HG02943 (cell line): ENCODE data around the gene APBA3.

Experiments used
- ATAC-seq: cut with Tn5 transposase; IDR thresholded peaks from one replicate; pipeline ENCODE4 v1.9.1; 2021; ENCODE audit warnings: mild to moderate bottlenecking, low read depth, moderate library complexity; ENCODE audit not compliant: unreplicated experiment

APBA3 gene

DNA sequence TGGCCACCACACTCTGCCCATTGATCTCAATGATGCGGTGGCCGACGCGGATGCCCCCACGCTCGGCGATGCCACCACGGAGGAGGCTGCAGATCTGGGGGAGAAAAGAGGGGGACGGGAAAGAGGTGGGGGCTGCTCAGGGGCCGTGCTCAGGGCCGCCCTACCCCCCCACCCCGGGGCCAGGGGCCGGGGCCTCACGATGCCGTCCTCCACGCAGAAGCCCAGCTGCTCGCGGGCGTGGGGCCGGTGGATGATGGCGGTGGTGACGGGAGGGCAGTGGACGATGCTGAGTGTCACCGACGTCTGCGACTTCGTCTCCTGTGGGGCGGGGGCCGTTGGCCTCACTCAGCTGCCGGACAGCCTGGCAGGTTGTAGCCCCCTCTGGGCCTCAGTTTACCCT, 10.3 kb downstream of the APBA3 start:
- ATAC-seq, result no peak

DNA sequence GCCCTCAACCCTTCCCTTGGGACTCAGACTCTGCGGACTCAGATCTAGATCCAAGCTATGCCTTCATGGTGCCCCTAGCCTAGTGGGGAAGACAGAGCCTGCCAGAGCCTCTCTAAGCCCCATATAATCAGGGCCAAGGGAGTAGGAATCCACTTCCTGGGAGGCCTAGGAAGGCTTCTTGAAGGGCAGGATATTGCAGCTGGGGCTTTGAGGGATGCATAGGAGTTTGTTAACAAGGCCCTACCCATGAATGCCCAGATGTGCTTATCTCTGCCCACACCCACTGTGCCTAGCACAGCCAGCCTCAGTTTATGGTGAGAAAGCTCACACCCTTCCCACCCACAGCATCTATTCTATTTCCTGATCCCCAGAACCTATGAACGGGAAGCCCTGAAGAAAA, 11.3 kb downstream of the APBA3 start:
- no peak for ATAC-seq

DNA sequence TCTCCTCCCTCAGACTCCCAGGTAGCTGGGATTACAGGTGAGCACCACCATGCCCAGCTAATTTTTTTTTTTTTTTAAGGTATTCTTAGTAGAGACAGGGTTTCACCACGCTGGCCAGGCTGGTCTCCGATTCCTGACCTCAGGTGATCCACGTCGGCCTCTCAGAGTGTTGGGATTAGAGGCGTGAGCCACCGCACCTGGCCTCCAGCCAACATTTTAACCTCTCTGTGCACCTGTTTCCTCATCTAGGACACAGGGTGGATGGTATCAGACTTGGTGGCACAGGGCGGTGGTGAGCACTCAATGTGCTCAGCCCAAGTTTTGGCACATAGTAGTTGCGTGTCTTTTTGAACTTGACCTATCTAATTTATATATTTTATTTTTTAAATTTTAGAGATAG, 12.5 kb downstream of the APBA3 start:
- no peak for ATAC-seq

DNA sequence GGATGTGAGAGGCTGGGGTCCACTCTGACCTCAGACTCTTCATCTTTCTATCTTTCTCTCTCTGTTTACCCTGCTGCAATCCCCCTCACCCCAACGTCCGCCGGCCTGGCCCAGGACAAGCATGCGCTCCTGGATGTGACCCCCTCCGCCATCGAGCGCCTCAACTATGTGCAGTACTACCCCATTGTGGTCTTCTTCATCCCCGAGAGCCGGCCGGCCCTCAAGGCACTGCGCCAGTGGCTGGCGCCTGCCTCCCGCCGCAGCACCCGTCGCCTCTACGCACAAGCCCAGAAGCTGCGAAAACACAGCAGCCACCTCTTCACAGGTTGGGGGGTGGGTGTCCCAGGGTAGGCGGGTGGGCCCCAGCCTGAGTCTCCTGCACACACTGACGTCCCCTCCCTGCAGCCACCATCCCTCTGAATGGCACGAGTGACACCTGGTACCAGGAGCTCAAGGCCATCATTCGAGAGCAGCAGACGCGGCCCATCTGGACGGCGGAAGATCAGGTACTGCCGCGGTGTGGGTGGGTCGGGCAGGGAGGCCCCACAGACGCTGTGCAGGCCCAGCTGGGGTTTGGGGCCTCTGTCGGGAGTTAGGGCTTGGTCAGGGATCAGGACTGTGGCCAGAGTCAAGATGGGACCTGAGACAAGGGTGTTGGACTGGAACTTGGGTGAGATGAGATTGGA, 15.0 kb downstream of the APBA3 start:
- ATAC-seq, result no peak

DNA sequence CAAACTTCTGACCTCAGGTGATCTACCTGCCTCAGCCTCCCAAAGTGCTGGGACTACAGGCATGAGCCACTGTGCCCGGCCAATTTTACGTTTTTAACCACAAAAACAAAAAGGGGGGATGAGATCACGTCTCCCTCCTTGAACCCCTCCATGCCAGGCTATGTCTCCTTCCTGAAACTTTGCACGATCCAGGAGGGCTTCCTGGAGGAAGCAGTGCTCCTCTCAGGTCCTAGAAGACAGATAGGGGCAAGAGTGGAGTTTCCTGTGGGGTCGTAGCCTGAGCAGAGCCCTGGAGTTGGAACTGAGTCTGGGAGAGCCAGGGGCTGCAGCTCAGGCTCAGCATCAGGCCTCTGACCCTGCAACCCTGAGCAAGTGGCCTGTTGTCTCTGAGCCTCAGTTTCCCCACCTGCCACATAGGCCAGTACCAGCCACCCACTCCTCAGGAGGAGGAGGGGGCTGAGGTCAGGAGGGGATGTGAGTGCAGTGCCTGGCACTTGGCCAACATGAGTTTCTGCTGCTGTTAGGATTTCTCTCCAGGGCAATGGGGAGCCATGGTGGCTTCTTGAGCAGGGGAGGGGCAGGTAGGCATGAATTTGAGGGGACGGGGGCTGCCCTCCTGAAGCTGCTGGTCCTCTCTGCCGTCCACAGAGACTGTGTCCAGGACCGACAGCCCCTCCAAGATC, 16.0 kb downstream of the APBA3 start:
- ATAC-seq, result no peak

DNA sequence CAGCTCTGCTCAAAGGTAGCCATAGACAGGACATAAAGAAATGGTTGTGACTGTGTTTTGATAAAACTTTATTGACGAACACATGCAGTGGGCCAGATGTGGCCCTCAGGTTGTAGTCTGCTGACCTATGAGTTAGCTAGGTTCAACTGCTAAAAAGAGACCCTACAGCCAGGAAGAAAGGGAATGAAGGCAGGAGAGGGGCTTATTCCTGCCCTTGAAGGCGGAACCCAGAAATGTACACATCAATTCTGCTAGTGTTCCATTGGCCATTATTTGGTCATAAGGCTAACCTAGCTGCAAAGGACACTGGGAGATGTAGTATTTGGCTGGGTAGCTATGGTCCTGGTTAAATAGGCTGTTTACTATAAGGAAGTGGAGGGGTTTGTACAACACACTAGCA, 18.0 kb downstream of the APBA3 start:
- ATAC-seq, result no peak

DNA sequence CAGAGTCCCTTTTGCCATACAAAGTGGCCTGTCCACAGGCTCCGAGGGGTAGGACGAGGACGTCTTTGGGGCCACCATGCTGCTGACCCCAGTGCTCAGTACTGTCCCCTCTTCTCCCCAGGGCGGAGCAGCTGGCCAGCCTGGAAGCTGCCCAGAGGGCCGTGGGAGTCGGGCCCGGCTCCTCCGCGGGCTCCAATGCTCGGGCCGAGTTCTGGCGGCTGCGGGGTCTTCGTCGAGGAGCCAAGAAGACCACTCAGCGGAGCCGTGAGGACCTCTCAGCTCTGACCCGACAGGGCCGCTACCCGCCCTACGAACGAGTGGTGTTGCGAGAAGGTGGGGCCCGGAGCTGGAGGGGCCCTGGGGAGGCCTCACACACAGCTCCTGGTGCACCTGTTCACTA, 21.1 kb downstream of the APBA3 start:
- ATAC-seq, result no peak

DNA sequence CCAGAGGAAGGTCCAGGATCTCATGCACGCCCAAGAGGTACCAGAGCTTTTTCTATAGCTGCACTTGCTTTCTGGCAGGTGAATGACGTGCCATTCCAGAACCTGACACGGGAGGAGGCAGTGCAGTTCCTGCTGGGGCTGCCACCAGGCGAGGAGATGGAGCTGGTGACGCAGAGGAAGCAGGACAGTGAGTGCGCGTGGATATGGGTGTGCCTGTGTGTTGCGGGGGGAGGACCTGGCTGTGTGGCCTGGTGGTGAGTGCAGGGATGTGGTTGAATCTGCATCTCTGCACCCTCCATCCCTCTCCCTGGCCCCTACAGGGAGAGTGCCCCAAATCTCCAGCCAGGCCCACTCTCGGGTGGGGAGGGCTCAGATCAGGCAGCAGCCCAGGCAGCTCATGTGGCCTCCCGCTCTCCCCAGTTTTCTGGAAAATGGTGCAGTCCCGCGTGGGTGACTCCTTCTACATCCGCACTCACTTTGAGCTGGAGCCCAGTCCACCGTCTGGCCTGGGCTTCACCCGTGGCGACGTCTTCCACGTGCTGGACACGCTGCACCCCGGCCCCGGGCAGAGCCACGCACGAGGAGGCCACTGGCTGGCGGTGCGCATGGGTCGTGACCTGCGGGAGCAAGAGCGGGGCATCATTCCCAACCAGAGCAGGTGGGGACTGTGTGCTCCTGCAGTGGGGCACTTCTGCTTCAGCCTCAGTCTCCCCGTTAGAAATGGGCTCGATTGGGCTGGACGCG, 22.8 kb downstream of the APBA3 start:
- ATAC-seq, result no peak

DNA sequence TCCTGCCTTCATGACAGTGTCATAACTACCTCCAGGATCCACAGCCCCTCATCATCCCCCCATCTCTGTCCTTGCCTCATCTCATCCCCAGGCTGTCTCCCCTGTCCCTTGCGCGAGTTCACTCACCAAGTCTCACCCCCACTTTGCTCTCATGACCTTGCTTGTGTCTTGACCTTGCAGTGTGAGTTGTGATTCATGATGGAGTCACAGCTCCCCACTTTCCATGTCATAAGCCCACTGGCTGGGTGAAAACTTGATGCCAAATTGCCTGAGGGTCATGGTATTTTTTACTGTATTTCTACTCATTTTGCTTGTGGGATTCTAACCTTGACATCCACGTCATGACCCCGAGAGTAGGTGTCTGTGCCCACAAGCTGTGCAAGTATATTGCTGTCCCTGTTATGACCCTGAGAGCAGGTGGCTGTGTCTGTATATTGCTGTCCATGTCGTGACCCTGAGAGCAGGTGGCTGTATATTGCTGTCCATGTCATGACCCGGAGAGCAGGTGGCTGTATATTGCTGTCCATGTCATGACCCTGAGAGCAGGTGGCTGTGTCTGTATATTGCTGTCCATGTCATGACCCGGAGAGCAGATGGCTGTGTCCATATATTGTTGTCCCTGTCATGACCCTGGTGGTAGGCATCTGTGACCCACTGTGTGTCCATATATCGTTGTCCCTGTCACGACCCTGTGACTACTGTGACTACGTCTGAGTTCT, 23.8 kb downstream of the APBA3 start:
- no peak for ATAC-seq

DNA sequence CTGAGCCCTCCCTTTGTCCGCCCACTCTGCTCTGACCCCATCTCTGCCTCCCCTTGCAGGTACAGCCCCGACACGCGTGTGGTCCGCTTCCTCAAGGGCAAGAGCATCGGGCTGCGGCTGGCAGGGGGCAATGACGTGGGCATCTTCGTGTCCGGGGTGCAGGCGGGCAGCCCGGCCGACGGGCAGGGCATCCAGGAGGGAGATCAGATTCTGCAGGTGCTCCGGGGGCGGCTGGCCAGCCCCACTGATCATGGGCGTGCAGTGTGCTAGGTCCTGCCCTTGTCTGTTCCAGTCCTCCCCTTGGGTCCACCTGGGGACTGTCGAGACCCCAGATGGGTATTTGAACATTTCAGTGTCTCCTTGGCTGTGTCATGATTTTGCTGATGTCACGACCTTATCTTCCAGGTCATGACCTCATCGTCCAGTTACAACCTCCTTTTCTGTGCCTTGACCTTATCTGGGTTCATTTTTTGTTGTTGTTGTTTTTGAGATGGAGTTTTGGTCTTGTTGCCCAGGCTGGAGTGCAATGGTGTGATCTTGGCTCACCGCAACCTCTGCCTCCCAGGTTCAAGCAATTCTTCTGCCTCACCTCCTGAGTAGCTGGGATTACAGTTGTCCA, 25.3 kb downstream of the APBA3 start:
- ATAC-seq, result no peak

DNA sequence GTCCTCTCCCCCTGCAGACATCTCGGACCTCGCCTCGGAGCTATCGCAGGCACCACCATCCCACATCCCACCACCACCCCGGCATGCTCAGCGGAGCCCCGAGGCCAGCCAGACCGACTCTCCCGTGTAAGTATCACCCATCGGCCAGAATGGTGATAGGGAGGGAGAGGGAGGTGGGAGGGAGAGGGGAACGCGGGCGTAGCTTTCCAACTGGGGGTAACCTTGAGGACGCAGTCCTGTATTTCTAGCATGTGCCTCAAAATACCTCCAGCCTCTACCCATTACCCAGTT, 27.2 kb downstream of the APBA3 start:
- ATAC-seq, result no peak

DNA sequence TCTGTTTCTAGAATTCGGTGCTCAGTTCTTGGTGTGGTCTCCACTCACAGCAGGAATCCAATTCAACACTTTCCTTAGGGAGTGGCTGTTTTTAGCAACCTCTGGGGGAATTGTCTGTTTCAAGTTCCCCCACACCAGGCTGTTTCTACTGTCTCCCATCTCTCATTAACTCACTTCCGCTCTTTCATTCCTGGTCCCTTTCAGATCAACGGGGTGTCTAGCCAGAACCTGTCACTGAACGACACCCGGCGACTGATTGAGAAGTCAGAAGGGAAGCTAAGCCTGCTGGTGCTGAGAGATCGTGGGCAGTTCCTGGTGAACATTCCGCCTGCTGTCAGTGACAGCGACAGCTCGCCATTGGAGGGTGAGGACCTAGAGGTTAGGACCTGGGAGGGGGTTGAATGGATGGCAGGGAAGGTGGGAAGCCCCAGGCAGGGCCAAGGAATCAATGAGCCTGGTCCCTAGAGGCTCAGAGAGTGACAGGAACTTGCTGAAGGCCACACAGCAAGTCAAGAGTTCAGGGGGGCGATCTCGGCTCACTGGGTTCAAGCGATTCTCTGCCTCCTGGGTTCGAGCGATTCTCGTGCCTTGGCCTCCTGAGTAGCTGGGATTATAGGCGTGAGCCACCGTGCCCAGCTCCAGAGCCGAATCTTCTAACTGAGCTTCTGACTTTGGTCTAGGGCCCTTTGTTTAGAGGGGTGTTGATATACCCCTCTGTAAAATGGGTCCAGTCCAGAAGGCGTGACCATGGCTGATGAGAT, 27.8 kb downstream of the APBA3 start:
- ATAC-seq, result no peak

DNA sequence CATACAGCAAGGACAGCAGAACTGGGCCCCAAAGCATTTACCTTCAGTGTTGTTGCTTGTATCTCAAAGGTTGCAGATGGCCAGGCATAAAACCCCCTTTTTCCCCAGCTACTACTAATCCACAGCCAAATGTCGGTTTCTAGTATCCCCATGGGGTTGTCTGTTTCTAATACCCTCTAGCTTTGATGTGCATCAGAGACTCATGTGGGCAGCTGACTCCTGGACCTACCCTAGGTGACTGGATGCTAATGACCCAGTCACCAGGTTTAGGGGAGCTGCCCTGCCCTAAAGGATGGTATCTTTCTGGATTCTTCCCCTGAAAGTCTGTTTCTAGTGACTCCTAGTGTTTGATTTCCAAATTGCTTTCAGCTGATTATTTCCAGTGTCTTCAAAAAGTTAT, 29.4 kb downstream of the APBA3 start:
- no peak for ATAC-seq

DNA sequence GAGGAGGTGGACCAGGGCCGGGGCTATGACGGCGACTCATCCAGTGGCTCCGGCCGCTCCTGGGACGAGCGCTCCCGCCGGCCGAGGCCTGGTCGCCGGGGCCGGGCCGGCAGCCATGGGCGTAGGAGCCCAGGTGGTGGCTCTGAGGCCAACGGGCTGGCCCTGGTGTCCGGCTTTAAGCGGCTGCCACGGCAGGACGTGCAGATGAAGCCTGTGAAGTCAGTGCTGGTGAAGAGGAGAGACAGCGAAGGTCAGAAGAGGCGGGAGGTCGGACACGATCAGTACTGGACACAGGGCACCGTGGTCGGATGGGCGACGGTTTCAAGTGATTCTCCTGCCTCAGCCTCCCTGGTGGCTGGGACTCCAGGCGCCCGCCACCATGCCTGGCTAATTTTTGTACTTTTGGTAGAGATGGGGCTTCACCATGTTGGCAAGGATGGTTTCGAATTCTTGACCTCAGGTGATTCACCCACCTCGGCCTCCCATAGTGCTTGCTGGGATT, 31.0 kb downstream of the APBA3 start:
- no peak for ATAC-seq

DNA sequence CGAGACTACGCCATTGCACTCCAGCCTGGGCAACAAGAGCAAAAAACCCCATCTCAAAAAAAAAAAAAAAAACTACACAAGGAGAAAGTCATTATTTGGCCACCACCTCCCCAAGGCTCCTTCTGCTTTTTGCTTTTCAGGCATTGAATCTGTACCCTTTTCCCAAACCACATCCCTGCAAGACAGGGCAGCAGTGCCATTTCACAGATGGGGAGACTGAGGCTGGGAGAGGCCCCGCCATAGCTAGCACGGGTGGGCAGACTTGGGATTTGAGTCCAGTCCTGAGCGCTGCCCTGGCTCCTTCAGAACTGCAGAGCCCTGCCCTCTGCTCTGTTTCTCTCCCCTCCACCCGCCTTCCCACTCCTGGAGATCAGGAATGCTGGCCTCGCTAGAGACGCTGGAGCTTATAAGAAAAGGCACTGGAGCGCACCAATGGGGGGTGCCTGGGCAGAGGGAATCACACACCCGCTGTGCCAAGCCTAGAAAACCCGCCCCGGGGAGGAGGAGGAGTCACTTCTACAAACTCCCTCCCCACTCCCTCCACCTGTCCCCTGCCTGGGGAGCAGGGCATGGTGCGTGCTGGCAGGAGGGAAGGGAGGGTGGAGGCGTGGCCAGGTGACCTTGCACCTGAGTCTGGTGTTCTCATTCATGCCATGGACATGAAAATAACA, 35.7 kb downstream of the APBA3 start:
- no peak for ATAC-seq

DNA sequence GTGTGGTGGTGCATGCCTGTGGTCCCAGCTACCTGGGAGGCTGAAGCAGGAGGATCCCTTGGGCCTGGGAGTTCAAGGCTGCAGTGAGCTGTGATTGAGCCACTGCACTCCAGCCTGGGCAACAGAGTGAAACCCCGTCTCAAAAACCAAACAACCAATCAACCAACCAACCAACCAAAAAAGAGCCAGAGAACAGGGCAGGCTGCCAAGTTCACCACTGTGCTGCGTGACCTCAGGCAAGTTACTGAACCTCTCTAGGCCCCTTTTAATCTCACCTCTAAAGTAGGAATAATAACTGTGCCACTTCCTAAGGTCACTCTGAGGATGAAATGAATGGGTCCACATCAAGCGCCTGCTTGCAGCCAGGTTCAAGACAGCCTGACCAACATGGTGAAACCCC, 36.4 kb downstream of the APBA3 start:
- ATAC-seq, result no peak

DNA sequence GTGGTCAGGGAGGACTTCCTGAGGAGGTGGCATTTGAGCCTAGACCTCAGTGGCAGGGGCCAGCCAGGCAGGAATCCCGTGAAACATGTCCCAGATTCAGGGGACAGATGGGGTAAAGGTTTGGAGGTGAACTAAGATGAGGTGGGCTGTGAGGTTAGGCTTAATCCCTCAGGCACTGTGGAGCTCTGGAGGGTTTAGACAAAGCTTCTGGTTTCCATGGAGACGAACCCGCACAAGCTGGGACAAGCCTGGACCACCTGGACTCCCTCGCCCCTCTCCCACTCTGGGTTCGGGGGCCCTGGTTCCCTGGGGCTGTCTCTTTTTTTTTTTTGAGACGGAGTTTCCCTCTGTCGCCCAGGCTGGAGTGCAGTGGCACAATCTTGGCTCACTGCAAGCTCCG, 37.6 kb downstream of the APBA3 start:
- no peak for ATAC-seq

DNA sequence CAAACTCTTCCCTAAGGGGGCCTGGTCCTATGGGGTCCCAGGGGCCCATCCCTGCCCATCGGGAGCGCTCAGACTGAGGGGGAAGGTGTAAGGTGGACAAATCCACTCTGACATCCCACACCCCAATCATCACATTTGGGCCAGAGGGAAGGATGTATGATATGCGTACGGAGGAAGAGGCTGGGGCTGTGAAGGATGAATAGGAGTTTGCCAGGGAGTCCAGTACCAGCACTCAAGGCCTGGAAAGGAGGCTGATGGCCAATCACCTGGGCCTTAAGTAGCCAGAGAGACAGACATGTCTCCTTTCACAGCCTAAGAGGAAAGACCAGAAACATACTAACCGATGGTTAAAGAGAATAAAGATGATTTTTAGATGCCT, 38.4 kb downstream of the APBA3 start:
- no peak for ATAC-seq

DNA sequence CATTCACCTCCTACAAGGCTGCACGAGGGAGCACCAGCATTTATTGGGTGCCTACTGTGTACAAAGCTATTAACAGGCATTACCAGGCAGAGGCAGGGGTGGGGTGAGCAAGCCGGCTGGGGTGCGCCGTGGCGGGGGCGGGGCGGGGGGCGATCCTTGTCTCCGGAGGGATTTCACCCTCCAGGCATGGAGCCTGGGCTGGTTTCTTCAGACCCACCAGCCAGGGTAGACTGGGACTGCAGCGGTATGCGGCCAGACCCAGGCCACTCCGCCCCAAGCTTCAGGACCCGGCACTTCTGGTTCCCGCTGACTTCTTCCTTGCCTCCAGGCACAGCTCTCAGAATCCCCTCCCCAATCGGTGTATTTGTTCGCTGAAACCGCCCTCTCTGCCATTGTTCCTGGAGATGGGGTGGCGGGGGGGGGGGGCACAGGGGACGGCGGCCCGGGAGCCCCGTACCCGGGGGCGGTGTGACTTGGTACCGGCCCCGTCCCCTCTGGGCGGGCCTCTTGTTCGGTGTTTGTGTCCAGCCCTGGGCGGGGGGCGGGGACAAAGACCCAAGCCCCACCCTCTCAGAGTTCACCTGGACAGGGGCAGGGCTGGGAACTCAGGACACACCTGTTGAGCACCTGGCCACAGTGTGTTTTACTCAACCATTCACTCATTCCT, 38.9 kb downstream of the APBA3 start:
- ATAC-seq, result no peak
